Gastrocnemius medialis (tissue), 4 donors: ENCODE data around the gene RALY. TPM values are rescaled to one million over a fixed set of nuclear protein-coding genes. Genes with fewer than 3 reads are reported as not detected.

ENCODE experiments used
- ATAC-seq, 2 donors: fragments of 150-250 bp; one replicate each; pipeline ENCODE4 v1.9.1; 2016
- DNase-seq, 2 donors: peaks; one replicate each; pipeline ENCODE4 v3.0.0-alpha.2; 2019
- H3K27ac ChIP-seq, 4 donors: fragments of 200-600 bp; sonication (generic); 1 replicate in 1 of 4; 2 replicates in 3 of 4; pipeline ENCODE4 v1.5.1; 2016 to 2018; ENCODE audit warnings: mild to moderate bottlenecking in 2 of 4, moderate library complexity in 1 of 4
- H3K27me3 ChIP-seq, 3 donors: fragments of 200-600 bp; sonication (generic) in 2 of 3; 1 replicate in 1 of 3; 2 replicates in 2 of 3; pipeline versions ENCODE4 v1.5.1 to v1.6.0; 2016 to 2019; ENCODE audit warnings: mild to moderate bottlenecking in 1 of 3, moderate library complexity in 1 of 3
- H3K36me3 ChIP-seq, 2 donors: fragments of 200-600 bp; sonication (generic) in 1 of 2; one replicate each; pipeline ENCODE4 v1.5.1; 2017 to 2018
- H3K4me1 ChIP-seq, 2 donors: fragments of 200-600 bp; sonication (generic) in 1 of 2; one replicate each; pipeline ENCODE4 v1.5.1; 2016 to 2017; ENCODE audit warnings: mild to moderate bottlenecking in 2 of 2
- H3K4me3 ChIP-seq, 4 donors: fragments of 200-600 bp; sonication (generic) in 3 of 4; 1 replicate in 1 of 4; 2 replicates in 3 of 4; pipeline ENCODE4 v1.5.1; 2016 to 2019; ENCODE audit warnings: mild to moderate bottlenecking in 2 of 4
- H3K9me3 ChIP-seq, 3 donors: fragments of 200-600 bp; sonication (generic) in 2 of 3; 1 replicate in 1 of 3; 2 replicates in 2 of 3; pipeline ENCODE4 v1.5.1; 2016 to 2019
- POLR2A ChIP-seq, 2 donors: fragments of 450-650 bp; IDR thresholded peaks; one replicate each; pipeline ENCODE4 v1.6.1; 2017; ENCODE audit warnings: antibody characterized with exemption in 2 of 2, mild to moderate bottlenecking in 2 of 2, moderate library complexity in 2 of 2
- in situ Hi-C, 4 donors: fragments of 200-750 bp; cut with MboI; loops; one replicate each; pipeline versions ENCODE4 v1.15.0 to v1.8.0; 2017; ENCODE audit warnings: low sequenced_read_pairs in 4 of 4
- intact Hi-C: fragments of 100-400 bp; cut with DNase I; formaldehyde crosslinking; loops from one replicate; pipeline ENCODE4 v1.15.1; 2023; ENCODE audit warnings: low total_unique reads
- total RNA-seq, 4 donors: library from RNA; depleted of rRNA; stranded (reverse); fragments of >200 nt; gene quantifications; one replicate each; pipeline versions ENCODE4 v1.1.0 to v1.2.3, GENCODE V29; 2016
- TF ChIP-seq, protein P1 (sequence below), 5 experiments: fragments of 450-650 bp in 3 of 5; fragments of 200-600 bp in 2 of 5; sonication (generic) in 2 of 5; IDR thresholded peaks in 4 of 5; conservative IDR thresholded peaks in 1 of 5; 1 replicate in 4 of 5; 2 replicates in 1 of 5; pipeline ENCODE4 v1.5.1; 2016 to 2019; ENCODE audit warnings: antibody characterized with exemption in 5 of 5, mild to moderate bottlenecking in 3 of 5, moderate library complexity in 3 of 5

Gene RALY
- total RNA-seq, 4 donors from 2014 or later = 69.0 to 119 (median 93.1) TPM

DNA sequence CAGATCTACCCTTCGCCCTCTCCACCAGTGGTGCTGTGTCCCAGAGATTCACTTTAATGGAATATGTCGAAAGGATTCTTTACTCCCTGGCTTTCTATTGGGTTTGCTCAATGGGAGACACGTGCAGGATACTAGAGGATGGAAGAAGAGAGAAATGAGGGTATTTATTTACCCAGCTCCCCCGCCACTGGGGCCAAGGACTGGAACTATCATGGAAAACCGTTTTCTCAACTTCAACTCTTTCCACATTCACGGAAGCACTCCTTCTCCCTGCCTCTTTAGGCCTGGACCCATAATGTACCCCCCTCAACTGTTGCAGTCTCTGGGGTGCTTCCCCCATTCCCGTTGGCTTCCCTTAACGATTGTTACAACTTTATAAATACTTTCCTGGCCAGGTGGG lies 26.6 kb upstream of the RALY start:
- DNase-seq (no peak), ATAC-seq (no peak)
- Histone ChIP-seq H3K27ac (no peak overlapping the region), H3K4me1 (peaks cover 6 to 16% of the 10 kb centered on the region in 2 donors), H3K27me3 (no peaks in the 10 kb centered on the region), H3K36me3 (no peaks in the 10 kb centered on the region), H3K9me3 (no peaks in the 10 kb centered on the region), H3K4me3 (no peak overlapping the region)
- no peak for TF ChIP-seq POLR2A (IDR thresholded peaks at IDR 0.05)
- TF ChIP-seq, protein P1, sequence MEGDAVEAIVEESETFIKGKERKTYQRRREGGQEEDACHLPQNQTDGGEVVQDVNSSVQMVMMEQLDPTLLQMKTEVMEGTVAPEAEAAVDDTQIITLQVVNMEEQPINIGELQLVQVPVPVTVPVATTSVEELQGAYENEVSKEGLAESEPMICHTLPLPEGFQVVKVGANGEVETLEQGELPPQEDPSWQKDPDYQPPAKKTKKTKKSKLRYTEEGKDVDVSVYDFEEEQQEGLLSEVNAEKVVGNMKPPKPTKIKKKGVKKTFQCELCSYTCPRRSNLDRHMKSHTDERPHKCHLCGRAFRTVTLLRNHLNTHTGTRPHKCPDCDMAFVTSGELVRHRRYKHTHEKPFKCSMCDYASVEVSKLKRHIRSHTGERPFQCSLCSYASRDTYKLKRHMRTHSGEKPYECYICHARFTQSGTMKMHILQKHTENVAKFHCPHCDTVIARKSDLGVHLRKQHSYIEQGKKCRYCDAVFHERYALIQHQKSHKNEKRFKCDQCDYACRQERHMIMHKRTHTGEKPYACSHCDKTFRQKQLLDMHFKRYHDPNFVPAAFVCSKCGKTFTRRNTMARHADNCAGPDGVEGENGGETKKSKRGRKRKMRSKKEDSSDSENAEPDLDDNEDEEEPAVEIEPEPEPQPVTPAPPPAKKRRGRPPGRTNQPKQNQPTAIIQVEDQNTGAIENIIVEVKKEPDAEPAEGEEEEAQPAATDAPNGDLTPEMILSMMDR (IDR thresholded peaks at IDR 0.05 in 4 of 5, conservative IDR thresholded peaks at IDR 0.05 in 1 of 5) = no peak
- intact Hi-C loops (no loop called here), in situ Hi-C loops (no loop called here)

DNA sequence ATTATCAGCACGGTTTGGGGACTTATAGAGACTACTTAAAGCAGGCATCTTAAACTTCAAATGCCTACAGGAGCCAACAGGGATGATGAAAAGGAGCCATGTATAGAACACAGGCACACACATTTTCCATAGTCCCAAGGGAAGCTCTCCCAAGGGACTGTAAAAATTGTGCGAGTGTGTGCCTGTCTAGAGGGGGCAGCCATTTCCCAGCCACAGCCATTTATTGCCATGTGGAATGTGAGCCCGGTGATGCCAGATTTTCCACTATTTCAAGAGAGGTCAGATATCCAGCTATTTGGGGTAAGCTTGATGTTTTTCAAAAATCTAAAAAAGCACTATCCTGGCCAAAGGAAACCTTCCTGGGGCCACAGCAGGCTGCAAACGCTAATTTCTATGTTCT lies 24.1 kb upstream of the RALY start:
- Histone ChIP-seq H3K4me3 (no peak overlapping the region), H3K27ac (no peak overlapping the region), H3K36me3 (no peaks in the 10 kb centered on the region), H3K27me3 (no peaks in the 10 kb centered on the region), H3K4me1 (peaks cover under 1 to 6% of the 10 kb centered on the region in 2 donors), H3K9me3 (no peaks in the 10 kb centered on the region)
- no peak for ATAC-seq
- DNase-seq = no peak
- in situ Hi-C loops (no loop called here), intact Hi-C loops (no loop called here)
- TF ChIP-seq, protein P1 (IDR thresholded peaks at IDR 0.05 in 4 of 5, conservative IDR thresholded peaks at IDR 0.05 in 1 of 5) = no peak
- no peak for TF ChIP-seq POLR2A (IDR thresholded peaks at IDR 0.05)

DNA sequence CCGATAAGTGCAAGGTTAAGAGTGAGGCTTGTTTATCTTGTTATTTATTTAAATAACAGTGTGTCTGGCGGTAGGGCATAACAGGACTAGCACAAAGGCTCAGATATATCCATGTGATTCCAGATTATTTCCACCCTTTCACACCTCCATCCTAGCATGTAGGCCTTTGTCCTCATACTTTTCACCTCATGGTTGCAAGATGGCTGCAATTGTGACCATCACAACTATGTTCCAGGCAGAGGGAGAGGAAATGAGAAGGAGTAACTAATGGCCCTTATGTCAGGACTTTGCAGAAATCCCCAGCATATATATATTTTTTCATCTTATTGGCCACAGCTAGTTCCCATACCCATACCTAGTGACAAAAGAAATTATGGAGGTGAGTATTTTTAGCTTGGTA lies 23.5 kb upstream of the RALY start:
- ATAC-seq (no peak), DNase-seq (no peak)
- Histone ChIP-seq H3K4me3 (no peak overlapping the region), H3K27me3 (no peaks in the 10 kb centered on the region), H3K4me1 (no peaks in the 10 kb centered on the region), H3K9me3 (no peaks in the 10 kb centered on the region), H3K36me3 (no peaks in the 10 kb centered on the region), H3K27ac (no peak overlapping the region)
- intact Hi-C loops (no loop called here), in situ Hi-C loops (no loop called here)
- TF ChIP-seq, protein P1 (IDR thresholded peaks at IDR 0.05 in 4 of 5, conservative IDR thresholded peaks at IDR 0.05 in 1 of 5) = no peak
- no peak for TF ChIP-seq POLR2A (IDR thresholded peaks at IDR 0.05)

DNA sequence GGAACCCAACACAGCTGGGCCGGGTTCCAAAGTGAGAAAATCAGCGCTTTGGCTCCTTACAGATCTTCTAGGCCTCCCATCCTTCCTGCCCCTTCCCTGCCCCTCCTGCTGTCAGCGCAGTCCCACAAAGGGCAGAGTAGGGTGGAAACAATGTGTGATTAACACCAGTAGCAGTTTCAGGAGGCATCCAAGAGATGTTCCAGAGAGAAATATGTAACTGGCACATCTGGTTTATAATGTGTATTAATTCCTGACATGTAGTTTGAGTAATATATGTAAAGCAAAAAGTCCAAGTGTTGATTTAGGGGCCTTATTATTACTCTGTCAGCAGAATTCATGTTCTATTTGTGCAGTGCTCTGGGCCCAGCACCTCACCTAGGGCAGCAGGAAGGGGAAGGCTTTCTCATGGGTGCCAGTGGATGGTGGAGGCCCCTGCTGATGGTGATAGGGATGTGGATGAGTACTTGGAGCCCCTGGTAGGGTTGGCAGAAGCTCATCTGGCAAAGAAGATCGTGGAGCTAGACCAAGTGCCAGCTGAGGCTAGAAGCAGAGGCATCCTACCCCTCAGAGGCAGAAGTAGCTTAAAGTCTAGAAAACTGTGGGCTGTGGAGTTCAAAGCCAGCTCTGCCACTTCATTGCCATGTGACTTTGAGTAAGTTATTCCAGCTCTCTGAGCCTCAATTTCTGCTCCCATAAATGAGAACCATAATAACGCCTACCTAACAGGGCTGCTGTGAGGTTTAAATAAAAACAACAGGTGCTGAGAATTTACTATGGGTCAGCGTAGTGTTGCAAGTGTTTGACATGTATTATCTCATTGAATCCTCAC lies 22.4 kb upstream of the RALY start:
- ATAC-seq = no peak
- in situ Hi-C loops = no loop called here
- H3K27me3 ChIP-seq = no peaks in the 10 kb centered on the region
- intact Hi-C loops = no loop called here
- no peaks in the 10 kb centered on the region for H3K9me3 ChIP-seq
- no peaks in the 10 kb centered on the region for H3K36me3 ChIP-seq
- H3K27ac ChIP-seq = no peak overlapping the region
- no peak for TF ChIP-seq POLR2A (IDR thresholded peaks at IDR 0.05)
- TF ChIP-seq, protein P1 (IDR thresholded peaks at IDR 0.05 in 4 of 5, conservative IDR thresholded peaks at IDR 0.05 in 1 of 5) = no peak
- no peak overlapping the region for H3K4me3 ChIP-seq
- H3K4me1 ChIP-seq = no peaks in the 10 kb centered on the region
- no peak for DNase-seq
